CD14-positive monocyte (primary cell): ENCODE data around the gene TSC22D1. TPM values are rescaled to one million over a fixed set of nuclear protein-coding genes. Genes with fewer than 3 reads are reported as not detected.
"Not testable (repeated sequence)": the region's sequence is repeated elsewhere in the genome, so short reads cannot be mapped to it uniquely, and the experiment has no call there.

ENCODE experiments used
- DNase-seq, 3 donors: peaks; one replicate each; pipeline ENCODE4 v3.0.0-alpha.2; 2011 to 2022
- H2AFZ ChIP-seq: 2 replicates; pipeline ENCODE4 v1.6.0; 2012; ENCODE audit warnings: mild to moderate bottlenecking, low read depth, low read length, inconsistent platforms; ENCODE audit not compliant: insufficient read depth, poor library complexity, severe bottlenecking
- H3K27ac ChIP-seq, 2 donors: 1 replicate in 1 of 2; 2 replicates in 1 of 2; pipeline ENCODE4 v1.5.1; 2012 to 2013; ENCODE audit warnings: low read length in 2 of 2, control low read depth in 1 of 2, inconsistent platforms in 1 of 2, low read depth in 1 of 2, mild to moderate bottlenecking in 1 of 2
- H3K27me3 ChIP-seq, 2 donors: one replicate each; pipeline versions ENCODE4 v1.6.0 to v1.6.1; 2011 to 2013; ENCODE audit warnings: low read length in 2 of 2; ENCODE audit not compliant: control insufficient read depth in 2 of 2, insufficient read depth in 2 of 2
- H3K36me3 ChIP-seq, 2 donors: replicated peaks in 1 of 2; 1 replicate in 1 of 2; 2 replicates in 1 of 2; pipeline versions ENCODE4 v1.5.1 to v1.6.1; 2012 to 2013; ENCODE audit warnings: low read length in 2 of 2, control low read depth in 1 of 2, inconsistent platforms in 1 of 2, mild to moderate bottlenecking in 1 of 2; ENCODE audit not compliant: insufficient read depth in 2 of 2, control insufficient read depth in 1 of 2
- H3K4me1 ChIP-seq, 2 donors: 1 replicate in 1 of 2; 2 replicates in 1 of 2; pipeline versions ENCODE4 v1.5.1 to v1.6.1; 2012 to 2013; ENCODE audit warnings: low read length in 2 of 2, control low read depth in 1 of 2, inconsistent platforms in 1 of 2, mild to moderate bottlenecking in 1 of 2, moderate library complexity in 1 of 2; ENCODE audit not compliant: insufficient read depth in 2 of 2, control insufficient read depth in 1 of 2
- H3K4me2 ChIP-seq: replicated peaks from 2 replicates; pipeline ENCODE3; 2012; ENCODE audit warnings: low read length, moderate library complexity, mild to moderate bottlenecking; ENCODE audit not compliant: poor library complexity, severe bottlenecking; ENCODE audit errors: extremely low read depth
- H3K4me3 ChIP-seq, 3 experiments: fragments of 200-600 bp in 1 of 3; sonication (generic) in 1 of 3; replicated peaks in 1 of 3; 1 replicate in 2 of 3; 2 replicates in 1 of 3; pipeline ENCODE4 v1.5.1; 2011 to 2013; ENCODE audit warnings: low read length in 3 of 3, mild to moderate bottlenecking in 3 of 3, control low read depth in 2 of 3, low read depth in 2 of 3, inconsistent platforms in 1 of 3, moderate library complexity in 1 of 3
- H3K79me2 ChIP-seq: 2 replicates; pipeline ENCODE4 v1.6.0; 2012; ENCODE audit warnings: mild to moderate bottlenecking, control low read depth, inconsistent platforms, low read length, moderate library complexity; ENCODE audit not compliant: insufficient read depth
- H3K9ac ChIP-seq: 2 replicates; pipeline ENCODE4 v1.6.0; 2017; ENCODE audit warnings: low read length, mild to moderate bottlenecking; ENCODE audit not compliant: insufficient read depth, poor library complexity, severe bottlenecking
- H3K9me3 ChIP-seq, 2 donors: replicated peaks in 1 of 2; 1 replicate in 1 of 2; 2 replicates in 1 of 2; pipeline versions ENCODE4 v1.5.1 to v1.6.1; 2012 to 2013; ENCODE audit warnings: low read length in 2 of 2, control low read depth in 1 of 2; ENCODE audit not compliant: control insufficient read depth in 1 of 2, insufficient read depth in 1 of 2
- H4K20me1 ChIP-seq: 2 replicates; pipeline ENCODE4 v1.6.0; 2012; ENCODE audit warnings: mild to moderate bottlenecking, low read length, control low read depth, moderate library complexity; ENCODE audit not compliant: insufficient read depth
- H3K27ac Mint-ChIP-seq, 7 donors: one replicate each; pipeline ENCODE4 v1.8.0; 2020; ENCODE audit warnings: mild to moderate bottlenecking in 7 of 7, mixed read lengths in 7 of 7, moderate library complexity in 6 of 7, inconsistent platforms in 2 of 7
- H3K27me3 Mint-ChIP-seq, 3 donors: one replicate each; pipeline ENCODE4 v1.8.0; 2021 to 2022; ENCODE audit warnings: low read depth in 3 of 3, mild to moderate bottlenecking in 3 of 3, mixed read lengths in 3 of 3, moderate library complexity in 3 of 3, inconsistent platforms in 1 of 3
- H3K36me3 Mint-ChIP-seq, 2 donors: one replicate each; pipeline ENCODE4 v1.8.0; 2020; ENCODE audit warnings: mixed read lengths in 2 of 2, inconsistent platforms in 1 of 2, mild to moderate bottlenecking in 1 of 2
- H3K4me1 Mint-ChIP-seq: one replicate; pipeline ENCODE4 v1.8.0; 2020; ENCODE audit warnings: mild to moderate bottlenecking, mixed read lengths
- H3K4me3 Mint-ChIP-seq, 2 donors: one replicate each; pipeline ENCODE4 v1.8.0; 2020; ENCODE audit warnings: mild to moderate bottlenecking in 2 of 2, mixed read lengths in 2 of 2, moderate library complexity in 1 of 2
- H3K9me3 Mint-ChIP-seq, 7 donors: one replicate each; pipeline ENCODE4 v1.8.0; 2020 to 2022; ENCODE audit warnings: mixed read lengths in 7 of 7, mild to moderate bottlenecking in 6 of 7, moderate library complexity in 6 of 7, inconsistent platforms in 2 of 7
- WGBS: methylation state at CpG from one replicate; pipeline ENCODE4 v1.1.5; 2013; ENCODE audit warnings: missing lambda C conversion rate; ENCODE audit not compliant: insufficient coverage; 5-methylcytosine and 5-hydroxymethylcytosine counted together
- intact Hi-C, 2 donors: fragments of 100-400 bp; cut with micrococcal nuclease; formaldehyde crosslinking; loops; one replicate each; pipeline versions ENCODE4 v1.15.0 to v1.15.1; 2023
- polyA plus RNA-seq, 3 donors: library from polyadenylated mRNA; depleted of rRNA in 1 of 3; unstranded in 2 of 3; stranded (reverse) in 1 of 3; fragments of 300-500 nt in 2 of 3; fragments of >200 nt in 1 of 3; fragmentation: Illumina TruSeq in 2 of 3; gene quantifications; 1 replicate in 2 of 3; 2 replicates in 1 of 3; pipeline ENCODE4 v1.2.3, GENCODE V29; 2012 to 2021
- TF ChIP-seq, protein P1 (sequence below): fragments of 200-600 bp; IDR thresholded peaks from one replicate; pipeline ENCODE4 v1.8.0; 2022; ENCODE audit warnings: antibody characterized with exemption, mild to moderate bottlenecking

TSC22D1 gene
- polyA plus RNA-seq, 3 donors: 1.9 to 10.4 (median 3.1) TPM

DNA sequence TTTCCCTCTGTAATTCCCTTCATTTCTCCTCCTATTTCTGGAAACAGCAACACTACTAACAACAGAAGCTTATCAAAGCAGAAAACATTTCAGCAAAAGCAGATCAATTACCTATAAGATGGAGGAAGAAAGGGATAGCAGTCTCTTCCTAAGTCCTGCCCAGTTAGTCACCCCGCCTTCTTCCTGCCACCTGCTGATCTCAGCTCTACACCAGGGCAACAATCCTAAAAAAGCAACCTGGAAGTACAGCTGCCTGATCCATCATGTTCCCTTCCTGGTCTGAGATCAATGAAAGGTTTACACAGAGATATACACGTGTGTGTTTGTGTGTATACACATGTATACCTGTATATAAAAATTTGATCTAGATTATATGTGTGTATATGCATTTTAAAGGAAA is 59.4 kb downstream of the TSC22D1 start:
- H3K27ac ChIP-seq: no peak overlapping the region
- no peak overlapping the region for H3K27ac Mint-ChIP-seq
- intact Hi-C loops: no loop called here
- H3K36me3 ChIP-seq: no peaks in the 10 kb centered on the region
- no peaks in the 10 kb centered on the region for H3K79me2 ChIP-seq
- DNase-seq: no peak
- no peak overlapping the region for H3K4me3 Mint-ChIP-seq
- no peak overlapping the region for H3K4me2 ChIP-seq
- peaks cover 6 to 9% of the 10 kb centered on the region in 2 donors for H3K36me3 Mint-ChIP-seq
- peaks cover 0 to 6% (median 0%) of the 10 kb centered on the region in 3 donors for H3K27me3 Mint-ChIP-seq
- WGBS: no CpG with 5 or more reads among the region's 2 CpGs
- H3K9me3 Mint-ChIP-seq: peaks cover 0 to 2% (median 0%) of the 10 kb centered on the region in 7 donors
- no peaks in the 10 kb centered on the region for H3K4me1 ChIP-seq
- TF ChIP-seq, protein P1, sequence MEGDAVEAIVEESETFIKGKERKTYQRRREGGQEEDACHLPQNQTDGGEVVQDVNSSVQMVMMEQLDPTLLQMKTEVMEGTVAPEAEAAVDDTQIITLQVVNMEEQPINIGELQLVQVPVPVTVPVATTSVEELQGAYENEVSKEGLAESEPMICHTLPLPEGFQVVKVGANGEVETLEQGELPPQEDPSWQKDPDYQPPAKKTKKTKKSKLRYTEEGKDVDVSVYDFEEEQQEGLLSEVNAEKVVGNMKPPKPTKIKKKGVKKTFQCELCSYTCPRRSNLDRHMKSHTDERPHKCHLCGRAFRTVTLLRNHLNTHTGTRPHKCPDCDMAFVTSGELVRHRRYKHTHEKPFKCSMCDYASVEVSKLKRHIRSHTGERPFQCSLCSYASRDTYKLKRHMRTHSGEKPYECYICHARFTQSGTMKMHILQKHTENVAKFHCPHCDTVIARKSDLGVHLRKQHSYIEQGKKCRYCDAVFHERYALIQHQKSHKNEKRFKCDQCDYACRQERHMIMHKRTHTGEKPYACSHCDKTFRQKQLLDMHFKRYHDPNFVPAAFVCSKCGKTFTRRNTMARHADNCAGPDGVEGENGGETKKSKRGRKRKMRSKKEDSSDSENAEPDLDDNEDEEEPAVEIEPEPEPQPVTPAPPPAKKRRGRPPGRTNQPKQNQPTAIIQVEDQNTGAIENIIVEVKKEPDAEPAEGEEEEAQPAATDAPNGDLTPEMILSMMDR: no peak
- H3K27me3 ChIP-seq: no peaks in the 10 kb centered on the region
- H2AFZ ChIP-seq: no peak overlapping the region
- H3K4me1 Mint-ChIP-seq: no peaks in the 10 kb centered on the region
- H3K9me3 ChIP-seq: no peaks in the 10 kb centered on the region
- no peak overlapping the region for H3K9ac ChIP-seq
- no peak overlapping the region for H3K4me3 ChIP-seq
- H4K20me1 ChIP-seq: no peaks in the 10 kb centered on the region

DNA sequence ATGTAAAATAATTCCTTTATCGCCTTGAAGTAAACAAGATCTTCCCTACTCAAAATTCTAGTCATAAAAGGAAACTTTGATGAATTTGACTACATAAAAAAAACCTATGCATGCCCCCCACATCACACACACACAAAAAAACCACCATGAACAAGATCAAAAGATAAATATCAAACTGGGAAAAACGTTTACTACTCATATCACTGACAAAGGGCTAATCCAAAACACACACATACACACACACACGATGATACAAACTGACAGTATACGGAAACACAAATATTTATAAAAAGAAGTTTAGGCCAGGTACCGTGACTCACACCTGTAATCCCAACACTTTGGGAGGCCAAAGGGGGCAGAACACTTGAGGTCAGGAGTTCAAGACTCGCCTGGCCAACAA is 61.9 kb downstream of the TSC22D1 start:
- H3K4me3 Mint-ChIP-seq: no peak overlapping the region
- Histone ChIP-seq H3K9ac (no peak overlapping the region), H3K4me3 (no peak overlapping the region), H4K20me1 (no peaks in the 10 kb centered on the region), H3K4me2 (no peak overlapping the region), H3K27ac (no peak overlapping the region), H3K4me1 (no peaks in the 10 kb centered on the region), H3K27me3 (no peaks in the 10 kb centered on the region), H3K9me3 (no peaks in the 10 kb centered on the region), H3K79me2 (no peaks in the 10 kb centered on the region), H3K36me3 (no peaks in the 10 kb centered on the region), H2AFZ (no peak overlapping the region)
- WGBS: 100% methylated on average over 1 of the region's 6 CpGs
- intact Hi-C loops: no loop called here
- H3K27ac Mint-ChIP-seq: no peak overlapping the region
- H3K9me3 Mint-ChIP-seq: peaks cover 0 to 2% (median 0%) of the 10 kb centered on the region in 7 donors
- TF ChIP-seq, protein P1: no peak
- peaks cover 6 to 9% of the 10 kb centered on the region in 2 donors for H3K36me3 Mint-ChIP-seq
- H3K4me1 Mint-ChIP-seq: no peaks in the 10 kb centered on the region
- H3K27me3 Mint-ChIP-seq: peaks cover 0 to 1% (median 0%) of the 10 kb centered on the region in 3 donors
- no peak for DNase-seq

DNA sequence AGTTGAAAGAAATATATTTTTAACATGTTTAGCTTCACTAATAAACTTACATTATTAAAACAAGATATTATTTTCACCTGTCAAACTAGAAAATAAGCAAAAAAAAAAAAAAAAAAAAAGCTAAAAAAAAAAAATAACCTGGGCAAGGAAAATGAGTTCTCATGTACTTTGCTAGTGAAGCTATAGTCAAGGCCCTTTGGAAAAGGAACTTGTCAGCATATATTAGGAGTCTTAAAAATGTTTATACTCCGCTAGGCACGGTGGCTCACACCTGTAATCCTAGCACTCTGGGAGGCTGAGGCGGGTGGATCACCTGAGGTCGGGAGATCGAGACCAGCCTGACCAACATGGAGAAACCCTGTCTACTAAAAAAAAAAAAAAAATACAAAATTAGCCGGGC is 66.3 kb downstream of the TSC22D1 start:
- H3K79me2 ChIP-seq, H3K36me3 Mint-ChIP-seq, H3K4me1 Mint-ChIP-seq, H3K9ac ChIP-seq, H3K36me3 ChIP-seq, DNase-seq, intact Hi-C loops, H4K20me1 ChIP-seq, H3K27me3 ChIP-seq, H3K4me3 ChIP-seq, H3K27ac ChIP-seq, H3K4me2 ChIP-seq, H2AFZ ChIP-seq, H3K9me3 ChIP-seq, H3K9me3 Mint-ChIP-seq, H3K27me3 Mint-ChIP-seq, H3K27ac Mint-ChIP-seq, H3K4me1 ChIP-seq, H3K4me3 Mint-ChIP-seq: not testable (repeated sequence)
- WGBS: 100% methylated on average over 1 of the region's 6 CpGs
